ENCODE measurements around the gene ASPA. TPM values are rescaled to one million over a fixed set of nuclear protein-coding genes. Genes with fewer than 3 reads are reported as not detected.

The ASPA gene
- total RNA-seq, 1 donor from 2014 or later, result 5.1 TPM

- DNase-seq (ENCODE audit: low spot score), result no peak
- no peak for ATAC-seq
These were observed 57.0 kb downstream of the ASPA start for GRCh38 chr17:3532859-3533142.

- ATAC-seq, result no peak
These were observed 58.0 kb downstream of the ASPA start for GRCh38 chr17:3533752-3534151.

DNA sequence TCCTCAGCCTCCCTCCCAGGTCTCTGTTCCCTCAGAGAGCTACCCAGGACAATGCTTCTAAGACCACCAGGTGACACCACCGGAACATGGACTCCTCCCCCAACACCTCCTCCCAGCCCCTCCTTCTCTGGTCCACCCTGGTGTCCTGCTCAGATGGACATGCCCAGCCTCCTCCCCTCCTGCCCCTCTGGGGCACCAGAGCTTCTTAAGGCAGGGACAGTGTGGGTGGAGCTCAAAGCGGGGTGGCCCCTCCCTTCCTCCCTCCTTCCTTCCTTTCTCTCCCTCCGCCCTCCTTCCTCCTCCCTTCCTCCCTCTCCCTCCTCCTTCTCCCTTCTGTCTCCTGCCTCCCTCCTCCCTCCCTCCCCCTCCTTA, 59.1 kb downstream of the ASPA start:
- ATAC-seq, result no peak
- no peak for DNase-seq (ENCODE audit: low spot score)

More at GRCh38 chr17:3533752-3534151, 58.0 kb downstream of the ASPA start:
- no peak for DNase-seq (ENCODE audit: low spot score)

DNA sequence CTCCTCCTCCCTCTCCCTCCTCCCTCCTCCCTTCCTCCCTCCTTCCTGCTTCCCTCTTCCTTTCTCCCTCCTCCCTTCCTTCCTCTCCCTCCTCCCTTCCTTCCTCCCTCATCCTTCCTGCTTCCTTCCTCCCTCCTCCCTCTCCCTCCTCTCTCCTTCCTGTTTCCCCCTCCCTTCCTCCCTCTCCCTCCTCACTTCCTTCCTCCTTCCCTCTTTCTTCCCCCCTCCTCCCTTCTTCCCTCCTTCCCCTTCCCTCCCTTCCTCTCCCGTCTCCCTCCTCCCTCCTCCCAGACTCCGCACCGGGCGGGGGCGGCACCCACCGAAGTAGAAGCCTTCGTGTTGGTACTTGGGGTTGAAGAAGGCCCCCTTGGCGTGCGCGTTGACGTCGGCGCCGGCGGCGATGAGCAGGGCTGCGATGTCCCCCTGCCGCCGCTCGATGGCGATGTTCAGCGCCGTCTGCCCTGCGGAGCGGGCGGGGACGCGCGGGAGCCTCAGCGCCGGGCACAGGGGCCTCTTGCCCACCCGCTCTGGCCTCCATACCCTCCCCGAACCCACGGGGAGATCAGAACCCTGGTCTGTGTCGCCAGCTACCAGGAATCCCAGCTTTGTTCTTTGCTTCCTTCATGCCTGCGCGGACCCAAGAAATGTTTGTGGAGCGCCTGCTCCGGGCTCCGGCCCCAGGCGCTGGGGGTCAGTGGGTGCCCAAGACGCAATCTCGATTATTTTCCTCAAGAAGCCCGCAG, 59.6 kb downstream of the ASPA start:
- ATAC-seq (peak; percentile 93), DNase-seq (ENCODE audit: low spot score) (peak; percentile 52)

DNA sequence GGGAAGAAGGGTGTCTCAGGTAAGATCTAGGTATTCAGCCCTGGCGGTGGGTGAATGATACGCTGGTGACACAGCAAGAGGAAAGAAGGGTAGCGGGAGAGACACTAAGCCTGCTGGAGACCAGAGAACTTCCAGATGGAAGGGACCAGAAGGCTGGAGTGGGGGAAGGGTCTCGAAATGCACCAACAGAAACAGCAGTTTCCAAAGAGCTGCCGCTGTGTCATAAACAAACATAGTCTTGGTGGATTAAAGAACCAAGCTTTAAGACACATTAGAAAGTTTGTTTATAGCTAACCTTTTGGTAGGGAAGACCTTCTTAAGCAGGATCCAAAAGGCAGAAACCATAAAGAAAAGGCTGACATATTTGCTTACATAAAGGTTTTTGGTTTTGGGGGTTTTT, 60.9 kb downstream of the ASPA start:
- ATAC-seq (no peak), DNase-seq (ENCODE audit: low spot score) (no peak)

DNA sequence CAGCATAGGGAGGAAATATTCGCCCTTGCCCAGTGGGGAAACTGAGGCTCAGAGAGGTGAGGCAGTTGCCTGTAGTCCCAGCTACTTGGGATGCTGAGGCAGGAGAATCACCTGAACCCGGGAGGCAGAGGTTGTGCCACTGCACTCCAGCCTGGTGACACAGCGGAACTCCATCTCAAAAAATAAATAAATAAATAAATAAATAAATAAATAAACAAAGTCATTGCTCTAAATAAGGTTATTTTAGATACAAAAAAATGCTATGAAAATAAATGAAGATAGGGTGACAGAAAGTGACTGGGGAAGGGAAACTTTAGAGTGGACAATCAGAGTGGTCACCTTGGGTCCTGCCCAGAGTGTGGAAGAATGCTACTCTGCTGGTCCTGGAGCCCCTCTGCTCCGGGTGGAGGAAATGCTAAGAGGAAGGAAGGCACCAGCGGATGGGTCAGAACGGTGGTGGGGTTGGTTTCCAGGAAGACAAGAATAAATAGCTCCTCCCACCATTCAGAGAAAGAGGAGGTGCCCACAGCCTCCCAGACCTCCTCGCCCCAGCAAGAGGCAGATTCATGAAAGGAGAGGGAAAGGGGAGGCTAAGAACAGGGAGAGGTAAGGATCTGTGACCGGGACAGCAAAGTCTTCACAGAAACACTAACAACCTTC, 64.2 kb downstream of the ASPA start:
- DNase-seq (ENCODE audit: low spot score) (no peak), ATAC-seq (no peak)

GRCh38 chr17:3542410-3543088, 66.8 kb downstream of the ASPA start:
- no peak for ATAC-seq

GRCh38 chr17:3543453-3543852, 67.7 kb downstream of the ASPA start:
- no peak for DNase-seq (ENCODE audit: low spot score)
- ATAC-seq, result no peak

More at GRCh38 chr17:3542410-3543088, 66.8 kb downstream of the ASPA start:
- no peak for DNase-seq (ENCODE audit: low spot score)

DNA sequence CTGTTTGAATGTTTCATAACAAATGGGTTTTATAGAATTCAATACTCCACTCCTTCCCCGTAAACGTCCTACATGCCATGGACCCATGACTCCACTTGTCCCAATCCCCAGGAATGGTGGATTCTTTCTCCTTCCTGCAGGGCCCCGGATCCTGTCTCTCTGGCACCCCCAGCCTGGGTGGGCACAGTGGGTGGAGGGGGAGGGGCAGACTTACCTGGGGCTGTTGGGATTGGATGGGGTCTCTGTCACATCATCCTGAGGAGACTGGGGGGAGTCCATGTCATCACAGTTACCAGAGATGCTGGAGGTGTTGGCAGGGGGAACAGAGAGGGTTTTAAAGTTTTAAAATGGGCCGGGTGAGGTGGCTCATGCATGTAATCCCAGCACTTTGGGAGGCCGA, 68.6 kb downstream of the ASPA start:
- ATAC-seq (no peak), DNase-seq (ENCODE audit: low spot score) (no peak)

GRCh38 chr17:3545151-3545550, 69.4 kb downstream of the ASPA start:
- ATAC-seq (no peak), DNase-seq (ENCODE audit: low spot score) (no peak)

- no peak for DNase-seq (ENCODE audit: low spot score)
- ATAC-seq, result peak; percentile 29
These were observed 70.7 kb downstream of the ASPA start for GRCh38 chr17:3546521-3546920.

- ATAC-seq (no peak), DNase-seq (ENCODE audit: low spot score) (no peak)
These were observed 71.2 kb downstream of the ASPA start for GRCh38 chr17:3546997-3547396.

GRCh38 chr17:3547628-3548027, 71.8 kb downstream of the ASPA start:
- ATAC-seq, result no peak
- no peak for DNase-seq (ENCODE audit: low spot score)

GRCh38 chr17:3549610-3550162, 73.9 kb downstream of the ASPA start:
- ATAC-seq (no peak), DNase-seq (ENCODE audit: low spot score) (no peak)

GRCh38 chr17:3551189-3551588, 75.4 kb downstream of the ASPA start:
- DNase-seq (ENCODE audit: low spot score), result no peak
- ATAC-seq, result no peak

GRCh38 chr17:3552916-3553315, 77.1 kb downstream of the ASPA start:
- DNase-seq (ENCODE audit: low spot score), result no peak
- no peak for ATAC-seq

Other genes with a start within 250 kb of the ASPA start
- not detected for gene OR3A1, start 177.6 kb upstream of the ASPA start, total RNA-seq
- gene OR3A2, start 89.7 kb upstream of the ASPA start, total RNA-seq, result not detected
- gene OR1E1, start 77.6 kb upstream of the ASPA start, total RNA-seq, result not detected
- gene OR3A3, start 64.6 kb upstream of the ASPA start, total RNA-seq, result not detected
- gene OR1E2, start 42.2 kb upstream of the ASPA start, total RNA-seq, result not detected
- not detected for gene SPATA22, start 4.2 kb upstream of the ASPA start, total RNA-seq
- gene TRPV3, start 81.8 kb downstream of the ASPA start, total RNA-seq, result 0.28 TPM
- 14.8 TPM for gene TRPV1, start 133.4 kb downstream of the ASPA start, total RNA-seq
- 26.9 TPM for gene SHPK, start 160.3 kb downstream of the ASPA start, total RNA-seq
- gene CTNS, start 160.8 kb downstream of the ASPA start, total RNA-seq, result 8.7 TPM
- 12.4 TPM for gene TAX1BP3, start 192.6 kb downstream of the ASPA start, total RNA-seq
- 26.6 TPM for gene EMC6, start 192.8 kb downstream of the ASPA start, total RNA-seq
- not detected for gene P2RX5, start 220.2 kb downstream of the ASPA start, total RNA-seq
- 0.05 TPM for gene HASPIN, start 247.9 kb downstream of the ASPA start, total RNA-seq

Data from left lobe of liver (tissue), 2 donors.